ENCODE results near the gene KCNK2. TPM values are rescaled to one million over a fixed set of nuclear protein-coding genes. Genes with fewer than 3 reads are reported as not detected.

The KCNK2 gene
- total RNA-seq, 1 donor from 2014 or later = not detected

- Histone ChIP-seq H3K4me3 (ENCODE audit: low read depth, low read length) (no peak overlapping the region), H3K36me3 (ENCODE audit: control insufficient read depth, insufficient read depth, low read length) (no peaks in the 10 kb centered on the region), H3K27me3 (ENCODE audit: control insufficient read depth, insufficient read depth, low read length) (no peaks in the 10 kb centered on the region)
- no peak for DNase-seq (ENCODE audit: low read depth)
- TF ChIP-seq, protein P1, sequence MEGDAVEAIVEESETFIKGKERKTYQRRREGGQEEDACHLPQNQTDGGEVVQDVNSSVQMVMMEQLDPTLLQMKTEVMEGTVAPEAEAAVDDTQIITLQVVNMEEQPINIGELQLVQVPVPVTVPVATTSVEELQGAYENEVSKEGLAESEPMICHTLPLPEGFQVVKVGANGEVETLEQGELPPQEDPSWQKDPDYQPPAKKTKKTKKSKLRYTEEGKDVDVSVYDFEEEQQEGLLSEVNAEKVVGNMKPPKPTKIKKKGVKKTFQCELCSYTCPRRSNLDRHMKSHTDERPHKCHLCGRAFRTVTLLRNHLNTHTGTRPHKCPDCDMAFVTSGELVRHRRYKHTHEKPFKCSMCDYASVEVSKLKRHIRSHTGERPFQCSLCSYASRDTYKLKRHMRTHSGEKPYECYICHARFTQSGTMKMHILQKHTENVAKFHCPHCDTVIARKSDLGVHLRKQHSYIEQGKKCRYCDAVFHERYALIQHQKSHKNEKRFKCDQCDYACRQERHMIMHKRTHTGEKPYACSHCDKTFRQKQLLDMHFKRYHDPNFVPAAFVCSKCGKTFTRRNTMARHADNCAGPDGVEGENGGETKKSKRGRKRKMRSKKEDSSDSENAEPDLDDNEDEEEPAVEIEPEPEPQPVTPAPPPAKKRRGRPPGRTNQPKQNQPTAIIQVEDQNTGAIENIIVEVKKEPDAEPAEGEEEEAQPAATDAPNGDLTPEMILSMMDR (IDR thresholded peaks at IDR 0.05; ENCODE audit: insufficient read depth, low read length, poor library complexity, severe bottlenecking) = no peak
Observed at GRCh38 chr1:215095524-215095923, 13.0 kb downstream of the KCNK2 start.

GRCh38 chr1:215101511-215101910 lies 19.0 kb downstream of the KCNK2 start:
- TF ChIP-seq, protein P1 (IDR thresholded peaks at IDR 0.05; ENCODE audit: insufficient read depth, low read length, poor library complexity, severe bottlenecking) = no peak
- H3K4me3 ChIP-seq (ENCODE audit: low read depth, low read length) = no peak overlapping the region
- H3K27me3 ChIP-seq (ENCODE audit: control insufficient read depth, insufficient read depth, low read length) = no peaks in the 10 kb centered on the region
- no peak for DNase-seq (ENCODE audit: low read depth)
- no peaks in the 10 kb centered on the region for H3K36me3 ChIP-seq (ENCODE audit: control insufficient read depth, insufficient read depth, low read length)

DNA sequence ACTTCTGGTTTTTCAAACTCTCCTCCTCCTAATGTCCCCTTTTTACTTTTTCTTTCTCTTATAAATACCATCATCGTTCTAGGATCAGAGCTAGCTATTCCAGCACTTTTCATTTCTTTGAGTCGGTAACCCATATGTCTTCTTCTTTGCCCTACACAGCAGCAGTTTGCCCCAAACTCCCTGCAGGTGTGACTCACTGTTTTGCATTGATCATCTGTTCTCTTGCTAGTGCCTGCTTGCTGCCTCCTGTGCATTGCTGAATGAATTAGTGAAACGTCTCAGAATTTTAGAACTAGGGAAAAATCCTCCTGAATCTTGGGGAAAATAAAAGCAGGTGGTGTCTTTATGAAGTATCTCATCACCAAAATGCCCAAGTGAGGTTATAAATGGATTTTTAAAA lies 21.7 kb downstream of the KCNK2 start:
- TF ChIP-seq, protein P1 (IDR thresholded peaks at IDR 0.05; ENCODE audit: insufficient read depth, low read length, poor library complexity, severe bottlenecking) = no peak
- Histone ChIP-seq H3K27me3 (ENCODE audit: control insufficient read depth, insufficient read depth, low read length) (no peaks in the 10 kb centered on the region), H3K4me3 (ENCODE audit: low read depth, low read length) (no peak overlapping the region), H3K36me3 (ENCODE audit: control insufficient read depth, insufficient read depth, low read length) (no peaks in the 10 kb centered on the region)
- no peak for DNase-seq (ENCODE audit: low read depth)

DNA sequence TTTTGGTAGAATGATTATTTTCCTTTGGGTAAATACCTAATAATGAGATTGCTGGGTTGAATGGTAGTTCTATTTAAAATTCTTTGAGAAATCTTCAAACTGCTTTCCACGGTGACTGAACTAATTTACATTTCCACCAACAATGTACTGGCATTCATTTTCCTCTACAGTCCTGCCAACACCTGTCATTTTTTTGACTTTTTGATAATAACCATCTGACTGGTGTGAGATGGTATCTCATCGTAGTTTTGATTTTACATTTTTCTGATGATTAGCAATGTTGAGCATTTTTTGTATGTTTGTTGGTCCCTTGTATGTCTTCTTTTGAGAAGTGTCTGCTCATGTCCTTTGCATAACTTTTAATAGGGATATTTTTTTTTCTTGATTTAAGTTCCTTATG lies 23.5 kb downstream of the KCNK2 start:
- no peaks in the 10 kb centered on the region for H3K36me3 ChIP-seq (ENCODE audit: control insufficient read depth, insufficient read depth, low read length)
- H3K27me3 ChIP-seq (ENCODE audit: control insufficient read depth, insufficient read depth, low read length) = no peaks in the 10 kb centered on the region
- no peak overlapping the region for H3K4me3 ChIP-seq (ENCODE audit: low read depth, low read length)
- TF ChIP-seq, protein P1 (IDR thresholded peaks at IDR 0.05; ENCODE audit: insufficient read depth, low read length, poor library complexity, severe bottlenecking) = no peak
- DNase-seq (ENCODE audit: low read depth) = no peak

- Histone ChIP-seq H3K27me3 (ENCODE audit: control insufficient read depth, insufficient read depth, low read length) (no peaks in the 10 kb centered on the region), H3K36me3 (ENCODE audit: control insufficient read depth, insufficient read depth, low read length) (no peaks in the 10 kb centered on the region), H3K4me3 (ENCODE audit: low read depth, low read length) (no peak overlapping the region)
- TF ChIP-seq, protein P1 (IDR thresholded peaks at IDR 0.05; ENCODE audit: insufficient read depth, low read length, poor library complexity, severe bottlenecking) = no peak
- DNase-seq (ENCODE audit: low read depth) = no peak
Observed at GRCh38 chr1:215109171-215109570, 26.6 kb downstream of the KCNK2 start.

- Histone ChIP-seq H3K36me3 (ENCODE audit: control insufficient read depth, insufficient read depth, low read length) (no peaks in the 10 kb centered on the region), H3K4me3 (ENCODE audit: low read depth, low read length) (no peak overlapping the region), H3K27me3 (ENCODE audit: control insufficient read depth, insufficient read depth, low read length) (no peaks in the 10 kb centered on the region)
- DNase-seq (ENCODE audit: low read depth) = no peak
- TF ChIP-seq, protein P1 (IDR thresholded peaks at IDR 0.05; ENCODE audit: insufficient read depth, low read length, poor library complexity, severe bottlenecking) = no peak
Observed at GRCh38 chr1:215111916-215112315, 29.4 kb downstream of the KCNK2 start.

Data from kidney epithelial cell (primary cell).